ENCODE measurements around the gene KIAA0930.

- TF ChIP-seq, protein P1, sequence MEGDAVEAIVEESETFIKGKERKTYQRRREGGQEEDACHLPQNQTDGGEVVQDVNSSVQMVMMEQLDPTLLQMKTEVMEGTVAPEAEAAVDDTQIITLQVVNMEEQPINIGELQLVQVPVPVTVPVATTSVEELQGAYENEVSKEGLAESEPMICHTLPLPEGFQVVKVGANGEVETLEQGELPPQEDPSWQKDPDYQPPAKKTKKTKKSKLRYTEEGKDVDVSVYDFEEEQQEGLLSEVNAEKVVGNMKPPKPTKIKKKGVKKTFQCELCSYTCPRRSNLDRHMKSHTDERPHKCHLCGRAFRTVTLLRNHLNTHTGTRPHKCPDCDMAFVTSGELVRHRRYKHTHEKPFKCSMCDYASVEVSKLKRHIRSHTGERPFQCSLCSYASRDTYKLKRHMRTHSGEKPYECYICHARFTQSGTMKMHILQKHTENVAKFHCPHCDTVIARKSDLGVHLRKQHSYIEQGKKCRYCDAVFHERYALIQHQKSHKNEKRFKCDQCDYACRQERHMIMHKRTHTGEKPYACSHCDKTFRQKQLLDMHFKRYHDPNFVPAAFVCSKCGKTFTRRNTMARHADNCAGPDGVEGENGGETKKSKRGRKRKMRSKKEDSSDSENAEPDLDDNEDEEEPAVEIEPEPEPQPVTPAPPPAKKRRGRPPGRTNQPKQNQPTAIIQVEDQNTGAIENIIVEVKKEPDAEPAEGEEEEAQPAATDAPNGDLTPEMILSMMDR (IDR thresholded peaks at IDR 0.05 in 8 of 11, conservative IDR thresholded peaks at IDR 0.05 in 3 of 11), result no peak
- no peak for TF ChIP-seq POLR2AphosphoS5 (IDR thresholded peaks at IDR 0.05)
- TF ChIP-seq POLR2A (IDR thresholded peaks at IDR 0.05), result no peak
Observed at GRCh38 chr22:45276507-45277105, 35.9 kb upstream of the KIAA0930 start.

All from spleen (tissue), 7 donors.